Adrenal gland (tissue), 12 donors: ENCODE measurements around the gene ITIH1. TPM values are rescaled to one million over a fixed set of nuclear protein-coding genes. Genes with fewer than 3 reads are reported as not detected.

Experiments used
- DNase-seq, 7 donors: peaks; one replicate each; pipeline ENCODE4 v3.0.0-alpha.2; 2019 to 2020
- H3K27ac ChIP-seq, 5 donors: fragments of 200-600 bp; sonication (generic) in 4 of 5; 1 replicate in 3 of 5; 2 replicates in 2 of 5; pipeline versions ENCODE4 v1.5.1 to v1.8.0; 2016 to 2020; ENCODE audit warnings: mild to moderate bottlenecking in 1 of 5
- H3K27me3 ChIP-seq: fragments of 200-600 bp; 2 replicates; pipeline ENCODE4 v1.8.0; 2021
- H3K36me3 ChIP-seq, 2 donors: fragments of 200-600 bp; replicated peaks in 1 of 2; 1 replicate in 1 of 2; 2 replicates in 1 of 2; pipeline versions ENCODE4 v1.5.1 to v1.8.0; 2018 to 2022
- H3K4me1 ChIP-seq, 2 donors: fragments of 200-600 bp; replicated peaks in 1 of 2; 1 replicate in 1 of 2; 2 replicates in 1 of 2; pipeline versions ENCODE4 v1.5.1 to v1.8.0; 2018 to 2021
- H3K4me3 ChIP-seq, 4 donors: fragments of 200-600 bp; sonication (generic) in 3 of 4; one replicate each; pipeline ENCODE4 v1.5.1; 2016 to 2018
- H3K9me3 ChIP-seq, 3 donors: fragments of 200-600 bp; sonication (generic) in 1 of 3; replicated peaks in 1 of 3; 1 replicate in 2 of 3; 2 replicates in 1 of 3; pipeline versions ENCODE4 v1.5.1 to v1.8.0; 2016 to 2021
- CTCF ChIP-seq, 6 experiments: fragments of 450-650 bp in 4 of 6; fragments of 200-600 bp in 2 of 6; sonication (generic) in 1 of 6; IDR thresholded peaks; 1 replicate in 5 of 6; 2 replicates in 1 of 6; pipeline versions ENCODE4 v1.5.1 to v1.8.0; 2016 to 2021; ENCODE audit warnings: antibody characterized with exemption in 6 of 6, mild to moderate bottlenecking in 2 of 6, moderate library complexity in 1 of 6
- POLR2A ChIP-seq, 2 donors: fragments of 450-650 bp; IDR thresholded peaks; one replicate each; pipeline ENCODE4 v1.6.1; 2017; ENCODE audit warnings: antibody characterized with exemption in 2 of 2, mild to moderate bottlenecking in 2 of 2, moderate library complexity in 1 of 2
- WGBS, 4 donors: extraction: QIAGEN DNeasy Blood & Tissue Kit in 2 of 4; methylation state at CpG; one replicate each; pipeline versions ENCODE4 v1.1.5 to v1.1.7; 2013 to 2017; 5-methylcytosine and 5-hydroxymethylcytosine counted together
- intact Hi-C, 2 donors: fragments of 100-400 bp; cut with DNase I; formaldehyde crosslinking; loops; one replicate each; pipeline versions ENCODE4 v1.14.1 to v1.15.0; 2022 to 2023
- polyA plus RNA-seq, 3 donors: library from polyadenylated mRNA; stranded (reverse); fragments of 200-250 nt in 2 of 3; fragments of 350-450 nt in 1 of 3; fragmentation: Illumina TruSeq in 1 of 3; extraction: RNeasy Lipid Tissue Mini Kit (QIAGEN cat#74804) in 1 of 3; gene quantifications; one replicate each; pipeline ENCODE4 v1.2.3, GENCODE V29; 2013 to 2014
- total RNA-seq, 9 donors: library from RNA; depleted of rRNA in 4 of 9; stranded (reverse); fragments of >200 nt in 4 of 9; fragments of 120-200 nt in 1 of 9; fragmentation: NEBNext Ultra II Directional in 1 of 9; extraction: Animal tissue kit (Norgen Biotek cat#: 25700) in 1 of 9; gene quantifications; one replicate each; pipeline versions ENCODE4 v1.1.0 to v1.2.4, GENCODE V29; 2013 to 2023
- donor health status: healthy with polysubstance abuse.
- donor health status: Bipolar disorder and iron deficiency.
- donor health status: DM: yes; HTN: yes; CAD: no.
- donor health status: DM: no; HTN: no; CAD: no.
- donor health status: DM: no; HTN: no; CAD: no.
- donor health status: DM: yes; HTN: yes; CAD: no.

The ITIH1 gene
- total and polyA plus RNA-seq, 12 donors: 0.28 to 1.9 (median 0.50) TPM; not detected in 4

- DNase-seq: no peak
- no peak overlapping the region for H3K4me3 ChIP-seq
- H3K36me3 ChIP-seq: no peaks in the 10 kb centered on the region
- intact Hi-C loops: no loop called here
- H3K9me3 ChIP-seq: no peaks in the 10 kb centered on the region
- H3K27ac ChIP-seq: no peak overlapping the region
- WGBS, 4 donors: 75 to 87% (median 82%) methylated on average over 7 to 10 of the region's 10 CpGs
- no peaks in the 10 kb centered on the region for H3K27me3 ChIP-seq
- TF ChIP-seq POLR2A (IDR thresholded peaks at IDR 0.05) (no peak), CTCF (IDR thresholded peaks at IDR 0.05) (no peak)
- H3K4me1 ChIP-seq: no peaks in the 10 kb centered on the region
Observed at GRCh38 chr3:52798376-52798977, 21.1 kb downstream of the ITIH1 start.

DNA sequence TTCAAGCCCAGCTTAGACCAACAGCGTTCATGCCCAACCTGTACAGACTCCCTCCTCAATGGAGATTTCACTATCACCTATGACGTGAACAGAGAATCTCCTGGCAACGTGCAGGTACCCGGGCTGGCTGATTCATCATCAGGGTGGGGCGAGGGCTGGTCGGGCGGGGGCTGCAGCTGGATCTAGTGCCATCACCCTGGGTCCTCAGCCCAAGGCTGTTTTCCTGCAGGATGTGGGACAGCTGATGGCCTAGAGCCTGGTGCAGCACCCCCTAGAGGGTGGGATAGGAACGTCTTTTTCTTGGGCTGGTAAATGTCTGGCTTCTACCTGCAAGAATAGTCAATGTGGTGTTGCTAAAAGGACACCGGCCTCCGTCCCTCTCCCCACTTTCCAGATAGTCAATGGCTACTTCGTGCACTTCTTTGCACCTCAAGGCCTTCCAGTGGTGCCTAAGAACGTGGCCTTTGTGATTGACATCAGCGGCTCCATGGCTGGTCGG lies 21.6 kb downstream of the ITIH1 start:
- H3K4me3 ChIP-seq: no peak overlapping the region
- intact Hi-C loops: no loop called here
- H3K4me1 ChIP-seq: no peaks in the 10 kb centered on the region
- H3K27me3 ChIP-seq: no peaks in the 10 kb centered on the region
- no peak overlapping the region for H3K27ac ChIP-seq
- no peaks in the 10 kb centered on the region for H3K9me3 ChIP-seq
- peak; percentile 30 to 61 (median 47) for DNase-seq
- H3K36me3 ChIP-seq: no peaks in the 10 kb centered on the region
- whole genome bisulfite sequencing, 4 donors: 53 to 71% (median 66%) methylated on average over 7 to 14 of the region's 14 CpGs
- no peak for TF ChIP-seq POLR2A (IDR thresholded peaks at IDR 0.05)
- TF ChIP-seq CTCF (IDR thresholded peaks at IDR 0.05): peak; percentile 18 to 48 (median 42)

GRCh38 chr3:52800079-52800478 lies 22.7 kb downstream of the ITIH1 start:
- 66 to 82% (median 81%) methylated on average over 5 to 7 of the region's 7 CpGs for WGBS, 4 donors
- intact Hi-C loops: no loop called here
- Histone ChIP-seq H3K4me3 (no peak overlapping the region), H3K9me3 (no peaks in the 10 kb centered on the region), H3K4me1 (no peaks in the 10 kb centered on the region), H3K27ac (no peak overlapping the region), H3K36me3 (no peaks in the 10 kb centered on the region), H3K27me3 (no peaks in the 10 kb centered on the region)
- DNase-seq: peak in 1 of 7 donors; percentile 44
- TF ChIP-seq CTCF (IDR thresholded peaks at IDR 0.05): no peak
- no peak for TF ChIP-seq POLR2A (IDR thresholded peaks at IDR 0.05)

GRCh38 chr3:52801839-52802238 lies 24.4 kb downstream of the ITIH1 start:
- Histone ChIP-seq H3K36me3 (no peaks in the 10 kb centered on the region), H3K9me3 (no peaks in the 10 kb centered on the region), H3K4me1 (no peaks in the 10 kb centered on the region), H3K27me3 (no peaks in the 10 kb centered on the region), H3K4me3 (no peak overlapping the region), H3K27ac (peak overlapping the region in 1 of 5 donors; percentile 63)
- intact Hi-C loops: no loop called here
- no peak for TF ChIP-seq CTCF (IDR thresholded peaks at IDR 0.05)
- TF ChIP-seq POLR2A (IDR thresholded peaks at IDR 0.05): no peak
- no peak for DNase-seq
- 42 to 51% (median 45%) methylated on average over 5 of the region's 5 CpGs for WGBS, 4 donors
